ENCODE results near the gene GRIP2. TPM values are rescaled to one million over a fixed set of nuclear protein-coding genes. Genes with fewer than 3 reads are reported as not detected.

Gene GRIP2
- total RNA-seq, 2 donors from 2014 or later: 0.47 to 0.53 TPM

DNA sequence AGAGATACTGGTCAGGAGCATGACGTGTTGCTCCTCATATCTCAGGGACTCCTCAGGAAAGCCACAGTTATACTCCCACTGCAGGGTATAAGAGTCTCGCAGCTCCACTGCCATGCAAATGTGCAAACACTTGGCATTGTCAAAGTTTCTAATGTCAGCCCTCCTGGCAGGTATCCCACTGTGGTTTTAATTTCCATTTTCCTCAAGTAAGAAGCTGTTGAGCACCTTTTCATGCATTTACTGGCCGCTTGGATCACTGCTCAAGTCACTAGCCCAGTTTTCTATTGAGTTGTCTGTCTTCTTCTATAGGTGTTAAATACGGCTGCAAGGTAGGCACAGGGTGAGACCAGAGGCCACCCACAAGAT, 41.9 kb upstream of the GRIP2 start:
- H3K27ac ChIP-seq: no peak overlapping the region
- H3K9me3 ChIP-seq: no peaks in the 10 kb centered on the region
- intact Hi-C loops (cut with DNase I): no loop called here
- no peak for TF ChIP-seq CTCF (IDR thresholded peaks at IDR 0.05)
- no peaks in the 10 kb centered on the region for H3K27me3 ChIP-seq
- H3K36me3 ChIP-seq: no peaks in the 10 kb centered on the region
- no peak overlapping the region for H3K9ac ChIP-seq (ENCODE audit: low read depth in 2 of 2, low read length in 2 of 2)
- DNase-seq: no peak
- H3K4me3 ChIP-seq: no peak overlapping the region
- H3K4me1 ChIP-seq: no peaks in the 10 kb centered on the region

DNA sequence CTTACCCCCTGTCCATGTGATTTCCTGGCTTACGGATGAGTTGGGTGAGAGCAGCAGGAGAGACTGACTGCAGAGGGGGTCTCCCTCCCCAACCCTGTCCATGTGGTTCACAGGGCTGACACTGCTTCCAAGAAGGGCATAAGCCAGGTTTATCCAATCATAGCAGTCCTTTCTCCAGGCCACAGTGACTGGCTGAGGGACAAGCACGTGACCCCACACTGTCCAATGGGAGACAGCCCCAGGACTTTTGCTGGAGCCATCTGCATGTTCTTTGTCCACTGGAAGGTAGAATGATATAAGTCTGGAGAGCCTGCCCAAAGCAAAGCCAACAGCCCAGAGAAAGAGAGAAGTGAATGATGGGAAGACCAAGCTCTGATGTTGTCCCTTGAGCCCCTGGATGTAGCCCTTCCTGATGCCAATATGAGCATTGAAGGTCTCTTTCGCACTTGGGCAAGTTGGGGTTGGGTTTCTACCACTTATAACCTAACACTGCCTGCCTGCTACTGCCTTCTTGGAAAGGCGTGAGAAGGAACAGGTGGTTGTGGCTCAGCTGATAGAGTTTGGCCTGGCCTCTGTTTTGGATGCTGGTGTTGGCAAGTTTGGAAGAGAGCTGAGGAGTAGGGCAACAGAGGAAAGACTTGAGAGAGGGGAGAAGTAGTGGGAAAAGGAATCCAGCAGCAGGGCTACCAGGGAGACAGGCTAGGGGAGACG, 41.3 kb upstream of the GRIP2 start:
- H3K27me3 ChIP-seq: no peaks in the 10 kb centered on the region

GRCh38 chr3:14577897-14578296, 37.8 kb upstream of the GRIP2 start:
- Histone ChIP-seq H3K4me3 (no peak overlapping the region), H3K9me3 (no peaks in the 10 kb centered on the region), H3K4me1 (no peaks in the 10 kb centered on the region), H3K9ac (ENCODE audit: low read depth in 2 of 2, low read length in 2 of 2) (no peak overlapping the region), H3K36me3 (no peaks in the 10 kb centered on the region), H3K27me3 (no peaks in the 10 kb centered on the region), H3K27ac (no peak overlapping the region)
- DNase-seq: no peak
- intact Hi-C loops (cut with DNase I): no loop called here
- TF ChIP-seq CTCF (IDR thresholded peaks at IDR 0.05): no peak

More for the DNA sequence above, 41.3 kb upstream of the GRIP2 start:
- no peak overlapping the region for H3K9ac ChIP-seq (ENCODE audit: low read depth in 2 of 2, low read length in 2 of 2)
- H3K9me3 ChIP-seq: no peaks in the 10 kb centered on the region
- H3K27ac ChIP-seq: no peak overlapping the region
- no peak for TF ChIP-seq CTCF (IDR thresholded peaks at IDR 0.05)
- no peak overlapping the region for H3K4me3 ChIP-seq
- H3K36me3 ChIP-seq: no peaks in the 10 kb centered on the region
- intact Hi-C loops (cut with DNase I): no loop called here
- H3K4me1 ChIP-seq: no peaks in the 10 kb centered on the region
- DNase-seq: no peak

GRCh38 chr3:14576163-14576562, 36.0 kb upstream of the GRIP2 start:
- Histone ChIP-seq H3K4me1 (no peaks in the 10 kb centered on the region), H3K27ac (no peak overlapping the region), H3K9ac (ENCODE audit: low read depth in 2 of 2, low read length in 2 of 2) (no peak overlapping the region), H3K27me3 (no peaks in the 10 kb centered on the region), H3K36me3 (no peaks in the 10 kb centered on the region), H3K4me3 (no peak overlapping the region), H3K9me3 (no peaks in the 10 kb centered on the region)
- DNase-seq: no peak
- intact Hi-C loops (cut with DNase I): no loop called here
- no peak for TF ChIP-seq CTCF (IDR thresholded peaks at IDR 0.05)

GRCh38 chr3:14574183-14574582, 34.0 kb upstream of the GRIP2 start:
- Histone ChIP-seq H3K9ac (ENCODE audit: low read depth in 2 of 2, low read length in 2 of 2) (no peak overlapping the region), H3K27ac (no peak overlapping the region), H3K27me3 (no peaks in the 10 kb centered on the region), H3K36me3 (no peaks in the 10 kb centered on the region), H3K4me3 (no peak overlapping the region), H3K9me3 (no peaks in the 10 kb centered on the region), H3K4me1 (no peaks in the 10 kb centered on the region)
- no peak for TF ChIP-seq CTCF (IDR thresholded peaks at IDR 0.05)
- intact Hi-C loops (cut with DNase I): no loop called here
- DNase-seq: no peak
